HG03439 (cell line): ENCODE data around the gene KIF26B.
"Not testable (repeated sequence)": the region's sequence is repeated elsewhere in the genome, so short reads cannot be mapped to it uniquely, and the experiment has no call there.

Experiments
- ATAC-seq: cut with Tn5 transposase; IDR thresholded peaks from one replicate; pipeline ENCODE4 v1.9.1; 2021; ENCODE audit warnings: mild to moderate bottlenecking, moderate library complexity; ENCODE audit not compliant: unreplicated experiment

The KIF26B gene

DNA sequence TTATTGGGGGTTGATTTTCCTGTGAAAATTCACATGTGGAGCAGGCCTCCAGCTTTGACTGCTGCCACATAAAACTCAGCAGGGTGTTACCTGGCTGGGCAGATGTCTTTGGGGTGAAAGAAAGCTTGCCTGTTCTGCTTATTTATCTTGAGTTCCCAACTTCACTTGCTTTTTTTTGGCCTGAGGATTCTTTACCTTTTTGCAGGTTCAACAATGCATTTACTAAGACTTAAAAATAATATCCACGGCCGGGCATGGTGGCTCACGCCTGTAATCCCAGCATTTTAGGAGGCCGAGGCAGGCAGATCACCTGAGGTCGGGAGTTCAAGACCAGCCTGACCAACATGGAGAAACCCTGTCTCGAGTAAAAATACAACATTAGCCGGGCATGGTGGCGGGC lies 509.1 kb downstream of the KIF26B start:
- ATAC-seq = no peak

DNA sequence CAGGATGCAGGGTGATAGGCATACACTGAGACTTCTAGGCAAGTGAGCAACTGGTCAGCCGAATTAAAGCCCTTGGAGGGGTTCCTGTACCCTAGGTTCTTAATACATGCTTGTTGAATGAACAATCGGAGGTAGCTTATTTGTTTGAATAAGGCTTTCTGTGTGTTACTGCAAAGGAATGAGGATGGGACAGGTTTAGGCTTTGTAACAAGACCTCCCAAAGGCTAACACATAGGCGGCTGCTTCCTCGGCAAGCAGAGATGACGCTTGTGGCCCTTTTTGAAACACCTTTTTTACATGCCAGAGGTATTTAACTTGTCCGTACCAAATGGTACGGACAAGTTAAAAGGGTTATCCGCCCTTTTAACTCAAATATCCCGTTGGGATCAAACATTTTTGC lies 511.6 kb downstream of the KIF26B start:
- no peak for ATAC-seq

DNA sequence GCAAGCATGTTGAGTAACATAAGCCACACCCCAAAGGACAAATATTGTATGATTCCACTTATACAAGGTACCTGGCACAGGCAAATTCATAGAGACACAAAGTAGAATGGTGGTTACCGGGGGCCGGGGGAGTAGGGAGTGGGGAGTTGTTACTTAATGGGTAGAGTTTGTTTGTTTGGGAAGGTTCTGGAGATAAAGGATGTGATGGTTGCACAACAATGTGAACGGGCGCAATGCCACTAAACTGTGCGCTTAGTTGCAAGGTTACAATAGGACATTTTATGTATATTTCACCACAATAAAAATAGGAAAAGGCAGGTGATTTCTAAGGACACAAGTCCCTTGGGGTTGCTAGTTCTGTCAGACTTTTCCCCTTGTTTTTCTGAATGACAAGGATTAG lies 516.6 kb downstream of the KIF26B start:
- ATAC-seq = no peak

GRCh38 chr1:245671966-245672767 lies 517.4 kb downstream of the KIF26B start:
- ATAC-seq = no peak

- ATAC-seq = not testable (repeated sequence)
Measured at GRCh38 chr1:245672836-245673656, 518.3 kb downstream of the KIF26B start.

GRCh38 chr1:245673881-245674414 lies 519.2 kb downstream of the KIF26B start:
- no peak for ATAC-seq

- ATAC-seq = no peak
Measured at GRCh38 chr1:245677461-245678240, 522.9 kb downstream of the KIF26B start.

GRCh38 chr1:245678860-245679411 lies 524.2 kb downstream of the KIF26B start:
- no peak for ATAC-seq

GRCh38 chr1:245679821-245680780 lies 525.3 kb downstream of the KIF26B start:
- ATAC-seq = no peak

- ATAC-seq = no peak
Measured at GRCh38 chr1:245682638-245683628, 528.1 kb downstream of the KIF26B start.

- no peak for ATAC-seq
Measured at GRCh38 chr1:245683676-245684075, 528.9 kb downstream of the KIF26B start.

GRCh38 chr1:245684166-245684565 lies 529.4 kb downstream of the KIF26B start:
- no peak for ATAC-seq

- ATAC-seq = no peak
Measured at GRCh38 chr1:245684571-245684970, 529.8 kb downstream of the KIF26B start.

DNA sequence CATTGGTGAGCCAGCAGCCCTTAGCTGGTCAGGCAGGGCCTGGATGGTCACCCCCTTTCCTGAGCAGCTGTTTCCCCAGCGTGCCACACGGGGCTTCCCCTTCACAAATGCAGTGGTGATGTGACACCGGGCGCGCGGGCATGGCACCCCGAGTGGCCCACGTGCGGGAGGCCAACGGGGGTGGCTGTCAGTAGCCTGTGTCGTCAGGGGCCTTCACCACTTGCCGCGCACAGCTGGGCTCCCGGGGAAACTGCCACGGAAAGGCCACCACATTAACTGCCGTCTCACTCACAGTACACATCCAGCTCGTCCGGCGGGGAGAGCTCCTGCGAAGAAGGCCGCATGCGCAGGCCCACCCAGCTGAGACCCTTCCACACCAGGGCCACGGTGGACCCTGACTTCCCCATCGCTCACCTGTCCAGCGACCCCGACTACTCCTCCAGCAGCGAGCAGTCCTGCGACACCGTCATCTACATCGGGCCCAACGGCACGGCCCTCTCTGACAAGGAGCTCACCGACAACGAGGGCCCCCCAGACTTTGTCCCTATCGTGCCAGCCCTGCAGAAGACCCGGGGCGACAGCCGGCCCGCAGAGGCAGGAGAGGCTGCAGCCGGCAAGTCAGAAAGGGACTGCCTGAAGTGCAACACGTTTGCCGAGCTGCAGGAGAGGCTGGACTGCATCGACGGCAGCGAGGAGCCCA lies 530.5 kb downstream of the KIF26B start:
- no peak for ATAC-seq

DNA sequence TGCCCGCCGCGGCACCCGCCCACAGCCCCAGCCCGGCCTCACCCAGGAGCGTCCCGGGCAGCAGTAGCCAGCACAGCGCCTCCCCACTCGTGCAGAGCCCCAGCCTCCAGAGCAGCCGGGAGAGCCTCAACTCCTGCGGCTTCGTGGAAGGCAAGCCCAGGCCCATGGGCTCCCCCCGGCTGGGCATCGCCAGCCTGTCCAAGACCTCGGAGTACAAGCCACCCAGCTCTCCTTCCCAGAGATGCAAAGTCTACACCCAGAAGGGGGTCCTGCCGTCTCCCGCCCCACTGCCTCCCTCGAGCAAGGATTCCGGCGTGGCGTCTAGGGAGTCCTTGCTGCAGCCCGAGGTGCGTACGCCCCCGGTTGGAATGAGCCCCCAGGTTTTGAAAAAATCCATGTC lies 531.2 kb downstream of the KIF26B start:
- no peak for ATAC-seq

DNA sequence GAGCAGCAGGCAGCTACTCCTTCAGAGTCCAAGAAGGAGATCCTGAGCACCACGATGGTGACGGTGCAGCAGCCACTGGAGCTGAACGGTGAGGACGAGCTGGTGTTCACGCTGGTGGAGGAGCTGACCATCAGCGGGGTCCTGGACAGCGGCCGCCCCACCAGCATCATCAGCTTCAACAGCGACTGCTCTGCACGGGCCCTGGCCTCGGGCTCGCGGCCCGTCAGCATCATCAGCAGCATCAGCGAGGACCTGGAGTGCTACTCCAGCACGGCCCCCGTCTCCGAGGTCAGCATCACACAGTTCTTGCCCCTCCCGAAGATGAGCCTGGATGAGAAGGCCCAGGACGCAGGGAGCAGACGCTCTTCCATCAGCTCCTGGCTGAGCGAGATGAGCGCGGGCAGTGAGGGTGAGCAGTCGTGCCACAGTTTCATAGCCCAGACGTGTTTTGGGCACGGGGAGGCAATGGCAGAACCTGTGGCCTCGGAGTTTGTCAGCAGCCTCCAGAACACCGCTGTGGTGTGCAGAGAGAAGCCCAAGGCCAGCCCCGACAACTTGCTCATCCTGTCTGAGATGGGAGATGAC lies 531.8 kb downstream of the KIF26B start:
- no peak for ATAC-seq

- ATAC-seq = no peak
Measured at GRCh38 chr1:245687152-245687635, 532.4 kb downstream of the KIF26B start.
